K562 (cell line): Measurements from ENCODE around the gene SKA3. TPM values are rescaled to one million over a fixed set of nuclear protein-coding genes. Genes with fewer than 3 reads are reported as not detected.

Experiments used
- ATAC-seq: fragments of 200-7000 bp; cut with Tn5 transposase; 3 replicates; pipeline ENCODE4 v1.9.1; 2020; ENCODE audit warnings: moderate library complexity
- BruUV-seq: library from RNA; stranded (reverse); fragments of 400-500 nt; replicated peaks from 2 replicates; lab custom pipeline; 2021; lab: Mats Ljungman, UMichigan
- CTCF ChIA-PET: fragments of 300-600 bp; formaldehyde crosslinking; extraction: SDS; loops from one replicate; lab custom pipeline; 2021; ENCODE audit warnings: low intra/inter-chr PET ratio; lab: Yijun Ruan, JAX
- POLR2A ChIA-PET: fragments of 300-600, 350-650 bp; sonication (Branson Sonifier 250); formaldehyde crosslinking; extraction: SDS; loops from one replicate; lab custom pipeline; 2021; ENCODE audit warnings: antibody characterized with exemption, inconsistent platforms; lab: Yijun Ruan, JAX
- DNase-seq, 4 experiments: peaks; one replicate each; pipeline versions ENCODE4 v3.0.0 to v3.0.0-alpha.2; 2011 to 2018; ENCODE audit warnings: low spot score in 3 of 4, mixed read lengths in 3 of 4; ENCODE audit errors: extremely low read depth in 1 of 4
- FAIRE-seq: peaks from 2 replicates; lab custom pipeline; 2011; peaks lifted over from hg19 to GRCh38; lab: Jason Lieb, UNC
- H2AFZ ChIP-seq: 2 replicates; pipeline ENCODE4 v1.6.0; 2011; ENCODE audit warnings: low read depth, low read length, control low read depth, inconsistent platforms
- H3K27ac ChIP-seq: fragments of 200-600 bp; 3 replicates; pipeline ENCODE4 v1.8.0; 2011; ENCODE audit warnings: low read depth, mild to moderate bottlenecking, control low read depth, inconsistent platforms, low read length, moderate library complexity, mixed read lengths; ENCODE audit errors: extremely low read depth
- H3K27me3 ChIP-seq, 2 experiments: fragments of 300-600 bp in 1 of 2; 2 replicates in 1 of 2; 3 replicates in 1 of 2; pipeline versions ENCODE4 v1.6.0 to v1.8.0; 2011; ENCODE audit warnings: inconsistent platforms in 2 of 2, low read length in 2 of 2, mild to moderate bottlenecking in 1 of 2, mixed read lengths in 1 of 2, moderate library complexity in 1 of 2; ENCODE audit not compliant: control insufficient read depth in 2 of 2, insufficient read depth in 2 of 2
- H3K36me3 ChIP-seq: fragments of 300-600 bp; 3 replicates; pipeline ENCODE4 v1.8.0; 2011; ENCODE audit warnings: mild to moderate bottlenecking, low read length, inconsistent platforms; ENCODE audit not compliant: control insufficient read depth, insufficient read depth
- H3K4me1 ChIP-seq, 2 experiments: fragments of 200-600 bp in 1 of 2; replicated peaks in 1 of 2; 2 replicates in 1 of 2; 3 replicates in 1 of 2; pipeline versions ENCODE4 v1.5.1 to v1.8.0; 2011; ENCODE audit warnings: inconsistent platforms in 2 of 2, low read length in 2 of 2, mild to moderate bottlenecking in 1 of 2, mixed read lengths in 1 of 2, moderate library complexity in 1 of 2; ENCODE audit not compliant: control insufficient read depth in 2 of 2, insufficient read depth in 2 of 2
- H3K4me2 ChIP-seq: 2 replicates; pipeline ENCODE4 v1.6.1; 2011; ENCODE audit warnings: low read length, control low read depth, inconsistent platforms, mixed read lengths; ENCODE audit not compliant: insufficient read depth
- H3K4me3 ChIP-seq: fragments of 200-600 bp; sonication (generic), shearing (Covaris generic); 2 replicates; pipeline ENCODE4 v1.5.1; 2016; ENCODE audit warnings: control low read depth, inconsistent platforms
- H3K79me2 ChIP-seq: fragments of 200-600 bp; 3 replicates; pipeline ENCODE4 v1.8.0; 2011; ENCODE audit warnings: low read length, inconsistent platforms; ENCODE audit not compliant: control insufficient read depth, insufficient read depth
- H3K9ac ChIP-seq, 2 experiments: 2 replicates each; pipeline versions ENCODE4 v1.6.0 to v1.6.1; 2011; ENCODE audit warnings: low read depth in 2 of 2, low read length in 2 of 2, control low read depth in 1 of 2, inconsistent platforms in 1 of 2, mild to moderate bottlenecking in 1 of 2, mixed read lengths in 1 of 2; ENCODE audit not compliant: insufficient read depth in 1 of 2
- H3K9me1 ChIP-seq: one replicate; pipeline ENCODE4 v1.6.0; 2011; ENCODE audit warnings: inconsistent platforms, mild to moderate bottlenecking, low read length, moderate library complexity; ENCODE audit not compliant: control insufficient read depth, insufficient read depth
- H3K9me3 ChIP-seq: replicated peaks from 2 replicates; pipeline ENCODE4 v1.5.1; 2011; ENCODE audit warnings: low read depth, low read length, inconsistent platforms; ENCODE audit not compliant: control insufficient read depth, insufficient read depth
- H4K20me1 ChIP-seq: replicated peaks from 2 replicates; pipeline ENCODE4 v1.6.1; 2011; ENCODE audit warnings: low read length, inconsistent platforms, mixed read lengths; ENCODE audit not compliant: control insufficient read depth, insufficient read depth
- ARID3A ChIP-seq: IDR thresholded peaks from 2 replicates; pipeline ENCODE4 v1.6.1; 2012; ENCODE audit warnings: low read depth, low read length, improper control_type of control experiment, borderline replicate concordance
- KDM5B ChIP-seq: fragments of 200-600 bp; sonication (generic); IDR thresholded peaks from 2 replicates; pipeline ENCODE4 v1.6.1; 2012; ENCODE audit warnings: low read depth, mild to moderate bottlenecking, moderate library complexity, low read length, control low read depth, inconsistent platforms; ENCODE audit not compliant: insufficient replicate concordance
- MCM2 ChIP-seq: fragments of 450-650 bp; IDR thresholded peaks from 2 replicates; pipeline ENCODE4 v1.6.1; 2017; ENCODE audit warnings: low read depth, mild to moderate bottlenecking
- SMAD3 ChIP-seq: fragments of 450-650 bp; formaldehyde crosslinking; conservative IDR thresholded peaks from 2 replicates; pipeline ENCODE4 v1.4.0; 2020; ENCODE audit warnings: mild to moderate bottlenecking
- ZBTB49 ChIP-seq: sonication (generic); formaldehyde crosslinking; IDR thresholded peaks from 2 replicates; pipeline ENCODE4 v1.8.0; 2022; ENCODE audit warnings: missing genetic modification reagents, mild to moderate bottlenecking, borderline replicate concordance
- ZNF121 ChIP-seq: sonication (generic); formaldehyde crosslinking; conservative IDR thresholded peaks from 2 replicates; pipeline ENCODE4 v1.8.0; 2022; ENCODE audit warnings: missing genetic modification reagents
- ZNF239 ChIP-seq: fragments of 250-450 bp; sonication (Bioruptor Pico); IDR thresholded peaks from 2 replicates; pipeline ENCODE4 v1.4.0; 2020; ENCODE audit warnings: mild to moderate bottlenecking
- WGBS: fragments of 100-300 bp; shearing (Covaris generic); methylation state at CpG from one replicate; pipeline ENCODE4 v1.1.6; 2016; ENCODE audit warnings: low coverage, mixed read lengths; ENCODE audit not compliant: insufficient coverage; ENCODE audit errors: missing lambda C conversion rate; 5-methylcytosine and 5-hydroxymethylcytosine counted together
- in situ Hi-C: fragments of 300-500 bp; cut with MboI; formaldehyde crosslinking; loops from 4 replicates; pipeline ENCODE4 v1.15.0; 2018; ENCODE audit warnings: inconsistent platforms, mixed read lengths
- intact Hi-C: fragments of 100-400 bp; cut with micrococcal nuclease; formaldehyde crosslinking; loops from 2 replicates; pipeline ENCODE4 v1.14.2; 2022
- polyA plus RNA-seq, 8 experiments: library from polyadenylated mRNA; depleted of rRNA in 4 of 8; stranded (reverse) in 5 of 8; unstranded in 3 of 8; fragments of >200 nt; fragmentation: Nextera tagmentation in 2 of 8; fragmentation: Illumina TruSeq in 1 of 8; extraction: Ambion mirVana in 2 of 8; extraction: Trizol in 1 of 8; gene quantifications; 2 replicates each; pipeline versions ENCODE4 v1.2.1 to v1.2.3, GENCODE V29; 2011 to 2014; ENCODE audit warnings: inconsistent platforms in 1 of 8, missing spikeins in 1 of 8
- total RNA-seq, 7 experiments: library from RNA; depleted of rRNA in 6 of 7; stranded (reverse); fragments of >200 nt in 6 of 7; fragmentation: Illumina TruSeq in 2 of 7; extraction: Trizol in 2 of 7; gene quantifications; 2 replicates each; pipeline versions ENCODE4 v1.2.1 to v1.2.3, GENCODE V29; 2011 to 2021; ENCODE audit warnings: low replicate concordance in 1 of 7

SKA3 gene
- total and polyA plus RNA-seq, 9 of the 15 experiments (the other 6 are each of a cell fraction or from before 2014, with no cell fraction given), result 17.0 to 53.3 (median 29.9) TPM

GRCh38 chr13:21119526-21119925 lies 56.8 kb downstream of the SKA3 start:
- no peaks in the 10 kb centered on the region for H3K79me2 ChIP-seq
- ATAC-seq, result no peak
- ChIA-PET POLR2A (no interaction called here), CTCF (no interaction called here)
- intact Hi-C loops, result no loop called here
- BruUV-seq, result no TSS peak
- no peak overlapping the region for H3K9ac ChIP-seq
- no peak for TF ChIP-seq ZNF239 (CRISPR knock-in tag)
- TF ChIP-seq ARID3A, result no peak
- no peak for TF ChIP-seq KDM5B
- no peak for TF ChIP-seq ZBTB49 (CRISPR knock-in tag)
- no peak for TF ChIP-seq SMAD3
- TF ChIP-seq MCM2, result no peak
- TF ChIP-seq ZNF121 (CRISPR knock-in tag), result 0 out of 2 replicates have a peak, but pooled peaks have one; percentile 8
- TF ChIP-seq, all 486 proteins: peak for 1
- 9% methylated on average over 1 of the region's 2 CpGs for WGBS
- H4K20me1 ChIP-seq, result no peaks in the 10 kb centered on the region
- no peak overlapping the region for H3K27ac ChIP-seq
- H3K36me3 ChIP-seq, result no peaks in the 10 kb centered on the region
- H3K9me3 ChIP-seq, result no peaks in the 10 kb centered on the region
- in situ Hi-C loops, result no loop called here
- H3K4me3 ChIP-seq, result no peak overlapping the region
- H3K4me1 ChIP-seq, result no peaks in the 10 kb centered on the region; a peak in 1 of 5 replicates
- FAIRE-seq (no peak), DNase-seq (no peak)
- H3K9me1 ChIP-seq, result no peaks in the 10 kb centered on the region
- no peak overlapping the region for H3K4me2 ChIP-seq
- no peak overlapping the region for H2AFZ ChIP-seq
- no peaks in the 10 kb centered on the region for H3K27me3 ChIP-seq
